ENCODE results near the gene DAGLA. TPM values are rescaled to one million over a fixed set of nuclear protein-coding genes. Genes with fewer than 3 reads are reported as not detected.

Gene DAGLA
- total RNA-seq, 4 donors from 2014 or later, result 0.29 to 5.4 (median 1.9) TPM

DNA sequence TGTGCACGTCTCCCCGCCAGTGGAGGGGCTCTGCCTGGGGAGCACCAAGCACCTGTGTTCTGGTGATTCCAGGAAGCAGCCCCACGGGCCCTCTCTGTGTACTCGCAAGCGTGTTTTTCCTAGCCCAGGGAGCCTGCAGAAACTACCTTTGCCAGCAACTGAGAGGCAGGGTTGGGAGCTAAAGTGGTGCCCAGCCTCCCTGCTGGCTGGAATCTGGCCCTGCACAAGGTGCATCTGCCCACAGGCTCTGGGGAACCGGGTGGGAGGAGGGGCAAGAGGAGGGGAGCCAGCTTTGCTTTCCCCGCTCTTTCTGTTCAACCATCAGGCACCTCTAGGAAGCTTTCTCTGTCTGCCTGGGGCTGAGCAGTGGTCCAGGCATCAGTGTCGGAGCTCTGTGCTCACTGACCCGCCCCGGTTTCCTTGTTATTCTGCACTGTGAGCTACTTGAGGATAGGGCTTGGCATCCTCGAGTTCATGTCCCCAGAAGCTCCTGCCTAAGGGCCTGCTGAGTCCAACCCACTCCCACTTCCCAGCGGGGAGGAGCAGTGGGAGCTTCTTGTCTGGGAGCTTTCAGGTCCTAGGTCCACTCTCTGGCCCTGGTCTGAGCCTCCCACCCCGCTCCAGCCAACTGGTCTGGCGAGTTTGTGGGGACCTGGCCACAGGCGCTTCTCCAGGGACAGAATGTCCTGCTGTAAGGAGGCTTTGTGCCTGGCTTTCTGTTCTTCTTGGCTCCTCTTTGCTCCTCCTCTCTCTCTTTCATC lies 14.9 kb downstream of the DAGLA start:
- Histone ChIP-seq H3K4me1 (peaks cover 0 to 28% of the 10 kb centered on the region in 2 donors), H3K36me3 (no peaks in the 10 kb centered on the region), H3K27ac (peak overlapping the region; percentile 81 to 89), H3K9me3 (no peaks in the 10 kb centered on the region), H3K27me3 (no peaks in the 10 kb centered on the region), H3K4me3 (no peak overlapping the region)
- intact Hi-C loops (cut with DNase I; ENCODE audit: low total_unique reads), result no loop called here
- peak; percentile 62 to 82 for DNase-seq
- TF ChIP-seq POLR2A (IDR thresholded peaks at IDR 0.05), result no peak
- TF ChIP-seq, protein P1, sequence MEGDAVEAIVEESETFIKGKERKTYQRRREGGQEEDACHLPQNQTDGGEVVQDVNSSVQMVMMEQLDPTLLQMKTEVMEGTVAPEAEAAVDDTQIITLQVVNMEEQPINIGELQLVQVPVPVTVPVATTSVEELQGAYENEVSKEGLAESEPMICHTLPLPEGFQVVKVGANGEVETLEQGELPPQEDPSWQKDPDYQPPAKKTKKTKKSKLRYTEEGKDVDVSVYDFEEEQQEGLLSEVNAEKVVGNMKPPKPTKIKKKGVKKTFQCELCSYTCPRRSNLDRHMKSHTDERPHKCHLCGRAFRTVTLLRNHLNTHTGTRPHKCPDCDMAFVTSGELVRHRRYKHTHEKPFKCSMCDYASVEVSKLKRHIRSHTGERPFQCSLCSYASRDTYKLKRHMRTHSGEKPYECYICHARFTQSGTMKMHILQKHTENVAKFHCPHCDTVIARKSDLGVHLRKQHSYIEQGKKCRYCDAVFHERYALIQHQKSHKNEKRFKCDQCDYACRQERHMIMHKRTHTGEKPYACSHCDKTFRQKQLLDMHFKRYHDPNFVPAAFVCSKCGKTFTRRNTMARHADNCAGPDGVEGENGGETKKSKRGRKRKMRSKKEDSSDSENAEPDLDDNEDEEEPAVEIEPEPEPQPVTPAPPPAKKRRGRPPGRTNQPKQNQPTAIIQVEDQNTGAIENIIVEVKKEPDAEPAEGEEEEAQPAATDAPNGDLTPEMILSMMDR (IDR thresholded peaks at IDR 0.05), result no peak

DNA sequence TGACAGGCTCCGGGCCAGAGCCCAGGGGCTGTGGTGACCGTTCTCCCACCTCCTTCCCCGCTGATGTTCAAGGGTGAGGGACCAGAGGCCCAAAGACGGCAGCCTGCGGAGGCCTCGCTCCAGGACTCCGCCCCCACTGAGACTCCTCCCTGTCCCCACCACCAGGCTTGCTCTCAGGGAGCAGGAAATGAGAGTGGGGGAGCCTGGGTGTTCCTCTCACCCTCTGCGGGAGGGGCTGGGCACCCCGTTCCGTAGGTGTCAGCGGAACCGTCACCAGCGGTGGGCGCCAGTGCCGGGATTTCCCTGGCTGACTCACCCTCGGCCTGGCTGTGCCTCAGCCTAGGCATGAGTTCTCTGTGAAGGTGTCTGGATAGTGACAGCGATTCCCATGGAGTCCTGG lies 15.7 kb downstream of the DAGLA start:
- DNase-seq, result peak; percentile 80 to 84
- intact Hi-C loops (cut with DNase I; ENCODE audit: low total_unique reads), result no loop called here

DNA sequence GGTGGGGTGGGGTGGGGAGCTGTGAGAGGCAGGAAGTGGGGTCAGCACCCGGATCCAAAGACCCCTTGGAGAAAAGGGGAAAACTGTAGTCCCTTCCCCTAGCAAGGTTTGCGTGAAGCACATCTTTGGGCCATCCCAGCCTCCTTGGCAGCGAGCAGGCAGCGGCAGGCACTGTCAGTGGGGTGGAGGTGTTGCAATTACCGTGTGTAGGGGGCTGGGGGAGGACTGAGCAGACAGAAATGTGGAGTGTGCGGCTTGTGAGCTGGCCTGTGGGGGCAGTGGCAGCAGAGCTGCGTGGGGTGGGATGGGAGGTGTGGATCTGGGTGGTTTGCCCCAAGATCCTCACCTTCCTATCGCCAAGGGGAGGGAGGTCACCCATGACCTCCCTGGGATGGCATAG lies 16.4 kb downstream of the DAGLA start:
- Histone ChIP-seq H3K4me3 (no peak overlapping the region), H3K27me3 (no peaks in the 10 kb centered on the region), H3K36me3 (no peaks in the 10 kb centered on the region), H3K4me1 (peaks cover 0 to 28% of the 10 kb centered on the region in 2 donors), H3K9me3 (no peaks in the 10 kb centered on the region), H3K27ac (peak overlapping the region; percentile 81 to 89)
- TF ChIP-seq, protein P1 (IDR thresholded peaks at IDR 0.05), result no peak
- TF ChIP-seq POLR2A (IDR thresholded peaks at IDR 0.05), result no peak
- intact Hi-C loops (cut with DNase I; ENCODE audit: low total_unique reads), result no loop called here
- DNase-seq, result peak in 1 of 2 donors; percentile 59

More for the DNA sequence above, 15.7 kb downstream of the DAGLA start:
- Histone ChIP-seq H3K4me1 (peaks cover 0 to 28% of the 10 kb centered on the region in 2 donors), H3K27ac (peak overlapping the region; percentile 81 to 89), H3K9me3 (no peaks in the 10 kb centered on the region), H3K4me3 (peak overlapping the region in 1 of 2 donors; percentile 15), H3K36me3 (no peaks in the 10 kb centered on the region), H3K27me3 (no peaks in the 10 kb centered on the region)
- no peak for TF ChIP-seq POLR2A (IDR thresholded peaks at IDR 0.05)
- TF ChIP-seq, protein P1 (IDR thresholded peaks at IDR 0.05), result peak in 3 of 4 experiments; percentile 12 to 26 (median 26)

DNA sequence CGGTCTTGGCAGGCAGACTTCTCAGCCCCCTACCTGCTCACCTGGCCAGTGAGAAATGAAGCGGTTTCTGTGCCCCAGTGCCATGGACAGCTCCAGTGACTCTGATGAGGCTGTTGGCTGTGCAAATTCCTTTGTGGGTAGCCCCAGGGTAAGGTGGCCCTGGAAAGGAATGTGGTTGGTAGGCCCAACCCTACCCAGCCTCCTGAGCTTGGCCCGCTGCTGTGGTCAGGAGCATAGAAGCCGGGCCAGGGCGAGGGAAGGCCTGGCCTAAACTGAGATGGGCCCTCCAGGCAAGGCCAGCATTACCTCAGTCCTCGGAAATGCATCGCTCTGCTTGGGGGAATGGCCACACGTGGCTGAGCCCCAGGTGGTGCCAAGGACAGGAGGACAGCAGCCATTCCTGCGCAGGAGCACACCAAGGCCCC lies 16.9 kb downstream of the DAGLA start:
- DNase-seq, result no peak
- H3K36me3 ChIP-seq, result no peaks in the 10 kb centered on the region
- no peaks in the 10 kb centered on the region for H3K27me3 ChIP-seq
- peak overlapping the region; percentile 81 to 89 for H3K27ac ChIP-seq
- TF ChIP-seq, protein P1 (IDR thresholded peaks at IDR 0.05), result no peak
- TF ChIP-seq POLR2A (IDR thresholded peaks at IDR 0.05), result no peak
- peaks cover 0 to 28% of the 10 kb centered on the region in 2 donors for H3K4me1 ChIP-seq
- H3K4me3 ChIP-seq, result no peak overlapping the region
- H3K9me3 ChIP-seq, result no peaks in the 10 kb centered on the region
- intact Hi-C loops (cut with DNase I; ENCODE audit: low total_unique reads), result no loop called here

DNA sequence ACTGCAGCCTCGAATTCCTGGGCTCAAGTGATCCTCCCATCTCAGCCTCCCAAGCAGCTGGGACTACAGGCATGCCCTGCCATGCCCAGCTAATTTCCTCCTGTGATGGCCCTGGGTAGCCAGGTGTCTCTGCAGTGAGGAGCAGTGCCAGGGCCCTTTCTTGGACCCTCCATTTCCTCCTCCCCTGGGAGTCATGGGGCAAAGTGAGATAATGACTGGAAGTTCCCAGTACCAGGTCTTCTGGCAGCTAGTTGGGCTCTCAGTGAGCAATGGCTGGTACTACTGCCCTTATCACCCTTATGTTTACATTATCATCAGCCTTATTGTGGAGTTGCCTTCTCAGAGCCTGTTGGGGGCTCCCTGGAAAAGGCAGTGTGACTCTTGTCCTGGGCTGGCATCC lies 17.6 kb downstream of the DAGLA start:
- Histone ChIP-seq H3K27ac (no peak overlapping the region), H3K27me3 (no peaks in the 10 kb centered on the region), H3K4me1 (peaks cover 0 to 28% of the 10 kb centered on the region in 2 donors), H3K36me3 (no peaks in the 10 kb centered on the region), H3K4me3 (no peak overlapping the region), H3K9me3 (no peaks in the 10 kb centered on the region)
- intact Hi-C loops (cut with DNase I; ENCODE audit: low total_unique reads), result no loop called here
- DNase-seq, result no peak
- TF ChIP-seq, protein P1 (IDR thresholded peaks at IDR 0.05), result no peak
- no peak for TF ChIP-seq POLR2A (IDR thresholded peaks at IDR 0.05)

Measured in uterus (tissue), 4 donors.